HEK293T (cell line): ENCODE measurements around the gene IL17RD.

Experiments
- FOXA1 ChIP-seq: fragments of 450-650 bp; IDR thresholded peaks from 2 replicates; pipeline ENCODE4 v1.6.1; 2016; ENCODE audit warnings: mild to moderate bottlenecking
- FOXK2 ChIP-seq: fragments of 450-650 bp; IDR thresholded peaks from 2 replicates; pipeline ENCODE4 v1.6.1; 2016; ENCODE audit warnings: mild to moderate bottlenecking
- FOXM1 ChIP-seq: fragments of 450-650 bp; IDR thresholded peaks from 2 replicates; pipeline ENCODE4 v1.6.1; 2017; ENCODE audit warnings: mild to moderate bottlenecking, borderline replicate concordance
- LEF1 ChIP-seq: fragments of 450-650 bp; IDR thresholded peaks from 2 replicates; pipeline ENCODE4 v1.6.1; 2017; ENCODE audit warnings: mild to moderate bottlenecking, borderline replicate concordance
- PKNOX1 ChIP-seq: fragments of 450-650 bp; IDR thresholded peaks from 2 replicates; pipeline ENCODE4 v1.6.1; 2016

GRCh38 chr3:57112206-57112605 lies 52.9 kb downstream of the IL17RD start:
- no peak for TF ChIP-seq LEF1
- TF ChIP-seq FOXM1: no peak
- peak; percentile 88 for TF ChIP-seq PKNOX1
- no peak for TF ChIP-seq FOXA1
- no peak for TF ChIP-seq FOXK2
